IMR-90 (cell line): ENCODE results near the gene SLC9A9. TPM values are rescaled to one million over a fixed set of nuclear protein-coding genes. Genes with fewer than 3 reads are reported as not detected.

ENCODE experiments used
- ATAC-seq: fragments of 200-7000 bp; cut with Tn5 transposase; 2 replicates; pipeline ENCODE4 v1.9.1; 2020; ENCODE audit warnings: low read depth, mild to moderate bottlenecking, moderate library complexity
- BruUV-seq: library from RNA; stranded (reverse); fragments of 400-500 nt; replicated peaks from 2 replicates; lab custom pipeline; 2021; lab: Mats Ljungman, UMichigan
- CTCF ChIA-PET: fragments of 300-600 bp; formaldehyde crosslinking; extraction: SDS; loops from one replicate; lab custom pipeline; 2021; ENCODE audit warnings: antibody characterized with exemption; lab: Yijun Ruan, JAX
- POLR2A ChIA-PET: fragments of 300-600 bp; sonication (Branson Sonifier 250); formaldehyde crosslinking; loops from one replicate; lab custom pipeline; 2022; ENCODE audit warnings: antibody characterized with exemption; ENCODE audit not compliant: unreplicated experiment; lab: Charles Lee
- DNase-seq: peaks from one replicate; pipeline ENCODE4 v3.0.0; 2013
- H2AFZ ChIP-seq: replicated peaks from 2 replicates; pipeline ENCODE3; 2013; ENCODE audit warnings: low read length, mild to moderate bottlenecking; ENCODE audit not compliant: poor library complexity
- H2AK5ac ChIP-seq: 2 replicates; pipeline ENCODE4 v1.6.1; 2013; ENCODE audit warnings: low read depth, low read length, inconsistent platforms
- H2AK9ac ChIP-seq: replicated peaks from 2 replicates; pipeline ENCODE3; 2013; ENCODE audit warnings: mild to moderate bottlenecking, low read depth, low read length, moderate library complexity; ENCODE audit not compliant: poor library complexity
- H2BK120ac ChIP-seq: 2 replicates; pipeline ENCODE4 v1.6.1; 2013; ENCODE audit warnings: low read depth, low read length, inconsistent platforms
- H2BK15ac ChIP-seq: 3 replicates; pipeline ENCODE4 v1.6.1; 2013; ENCODE audit warnings: low read depth, low read length, inconsistent platforms
- H2BK20ac ChIP-seq: 2 replicates; pipeline ENCODE4 v1.6.1; 2013; ENCODE audit warnings: low read depth, mild to moderate bottlenecking, inconsistent platforms, low read length, moderate library complexity
- H2BK5ac ChIP-seq: 2 replicates; pipeline ENCODE4 v1.6.1; 2013; ENCODE audit warnings: mild to moderate bottlenecking, low read depth, low read length, inconsistent platforms; ENCODE audit not compliant: poor library complexity, severe bottlenecking
- H3K14ac ChIP-seq: replicated peaks from 2 replicates; pipeline ENCODE4 v1.6.1; 2013; ENCODE audit warnings: low read depth, low read length, inconsistent platforms
- H3K18ac ChIP-seq: 2 replicates; pipeline ENCODE4 v1.6.1; 2013; ENCODE audit warnings: low read depth, low read length, control low read depth
- H3K23ac ChIP-seq: 2 replicates; pipeline ENCODE4 v1.6.1; 2013; ENCODE audit warnings: low read depth, low read length, inconsistent platforms
- H3K27ac ChIP-seq: 2 replicates; pipeline ENCODE4 v1.5.1; 2013; ENCODE audit warnings: mild to moderate bottlenecking, control low read depth, low read length; ENCODE audit not compliant: insufficient read depth
- H3K27me3 ChIP-seq: 2 replicates; pipeline ENCODE4 v1.6.1; 2013; ENCODE audit warnings: low read length; ENCODE audit not compliant: control insufficient read depth, insufficient read depth
- H3K36me3 ChIP-seq: 2 replicates; pipeline ENCODE4 v1.6.1; 2013; ENCODE audit warnings: low read length, mixed read lengths; ENCODE audit not compliant: control insufficient read depth, insufficient read depth
- H3K4ac ChIP-seq: 2 replicates; pipeline ENCODE4 v1.6.1; 2013; ENCODE audit warnings: low read depth, low read length, inconsistent platforms
- H3K4me1 ChIP-seq: 2 replicates; pipeline ENCODE4 v1.6.1; 2013; ENCODE audit warnings: low read length, mixed read lengths; ENCODE audit not compliant: control insufficient read depth, insufficient read depth
- H3K4me2 ChIP-seq: 2 replicates; pipeline ENCODE4 v1.6.1; 2013; ENCODE audit warnings: low read depth, mild to moderate bottlenecking, control low read depth, low read length, moderate library complexity
- H3K4me3 ChIP-seq: 2 replicates; pipeline ENCODE4 v1.5.1; 2013; ENCODE audit warnings: low read depth, mild to moderate bottlenecking, control low read depth, low read length, moderate library complexity; ENCODE audit not compliant: insufficient read depth
- H3K56ac ChIP-seq: 2 replicates; pipeline ENCODE4 v1.6.1; 2013; ENCODE audit warnings: low read length, inconsistent platforms; ENCODE audit not compliant: insufficient read depth; ENCODE audit errors: extremely low read depth
- H3K79me1 ChIP-seq, 2 experiments: 2 replicates each; pipeline ENCODE4 v1.6.1; 2013; ENCODE audit warnings: low read length in 2 of 2, inconsistent platforms in 1 of 2, low read depth in 1 of 2
- H3K9ac ChIP-seq: 2 replicates; pipeline ENCODE4 v1.6.1; 2013; ENCODE audit warnings: low read depth, low read length, control low read depth
- H3K9me1 ChIP-seq: 2 replicates; pipeline ENCODE4 v1.6.1; 2013; ENCODE audit warnings: low read length, inconsistent platforms; ENCODE audit not compliant: insufficient read depth
- H3K9me3 ChIP-seq: 2 replicates; pipeline ENCODE4 v1.6.1; 2013; ENCODE audit warnings: low read length; ENCODE audit not compliant: control insufficient read depth, insufficient read depth
- H4K20me1 ChIP-seq: 2 replicates; pipeline ENCODE4 v1.6.1; 2013; ENCODE audit warnings: low read length, inconsistent platforms; ENCODE audit not compliant: insufficient read depth
- H4K5ac ChIP-seq: 2 replicates; pipeline ENCODE4 v1.6.1; 2013; ENCODE audit warnings: mild to moderate bottlenecking, low read depth, low read length, control low read depth
- H4K8ac ChIP-seq, 2 experiments: 2 replicates each; pipeline ENCODE4 v1.6.1; 2013; ENCODE audit warnings: low read depth in 2 of 2, low read length in 2 of 2, control low read depth in 1 of 2, inconsistent platforms in 1 of 2
- H4K91ac ChIP-seq: 2 replicates; pipeline ENCODE4 v1.6.1; 2013; ENCODE audit warnings: low read depth, low read length, inconsistent platforms; ENCODE audit not compliant: insufficient read depth
- CHD1 ChIP-seq: IDR thresholded peaks from 2 replicates; pipeline ENCODE4 v1.6.1; 2012; ENCODE audit warnings: low read depth, low read length, improper control_type of control experiment
- FOS ChIP-seq: fragments of 150-350 bp; IDR thresholded peaks from 2 replicates; pipeline ENCODE4 v1.6.1; 2016; ENCODE audit warnings: low read depth, low read length
- MAFK ChIP-seq: IDR thresholded peaks from 2 replicates; pipeline ENCODE4 v1.6.1; 2012; ENCODE audit warnings: low read depth, low read length, improper control_type of control experiment
- MXI1 ChIP-seq: IDR thresholded peaks from 2 replicates; pipeline ENCODE4 v1.6.1; 2012; ENCODE audit warnings: low read depth, mild to moderate bottlenecking, low read length, moderate library complexity, borderline replicate concordance
- RCOR1 ChIP-seq: IDR thresholded peaks from 2 replicates; pipeline ENCODE4 v1.6.1; 2012; ENCODE audit warnings: mild to moderate bottlenecking, low read length, improper control_type of control experiment; ENCODE audit not compliant: insufficient replicate concordance
- WGBS, 2 experiments: methylation state at CpG; one replicate each; pipeline versions ENCODE4 v1.1.5 to v1.1.7; 2013; ENCODE audit warnings: missing lambda C conversion rate in 2 of 2; ENCODE audit not compliant: insufficient read length in 1 of 2; ENCODE audit errors: extremely low coverage in 2 of 2; 5-methylcytosine and 5-hydroxymethylcytosine counted together
- dilution Hi-C: fragments of 300-500 bp; cut with HindIII; formaldehyde crosslinking; loops from one replicate; pipeline ENCODE4 v1.14.3; 2018; ENCODE audit warnings: low sequenced_read_pairs; ENCODE audit not compliant: unreplicated experiment
- in situ Hi-C: fragments of 300-500 bp; cut with MboI; formaldehyde crosslinking; loops from 3 replicates; pipeline ENCODE4 v1.14.3; 2019; ENCODE audit warnings: low sequenced_read_pairs, inconsistent platforms, mixed read lengths
- intact Hi-C: fragments of 100-400 bp; cut with micrococcal nuclease; formaldehyde crosslinking; loops from 2 replicates; pipeline ENCODE4 v1.10.0; 2022
- polyA plus RNA-seq, 3 experiments: library from polyadenylated mRNA; depleted of rRNA; stranded (reverse); fragments of >200 nt; gene quantifications; 2 replicates each; pipeline ENCODE4 v1.2.3, GENCODE V29; 2012; ENCODE audit warnings: low replicate concordance in 1 of 3
- total RNA-seq: library from RNA; depleted of rRNA; stranded (reverse); fragments of >200 nt; gene quantifications from 2 replicates; pipeline ENCODE4 v1.2.3, GENCODE V29; 2012

The SLC9A9 gene
- total and polyA plus RNA-seq, 2 of the 4 experiments (the other 2 are of a cell fraction): 1.4 to 2.3 TPM

GRCh38 chr3:143552851-143553250, 295.4 kb downstream of the SLC9A9 start:
- Histone ChIP-seq H3K9me1 (no peaks in the 10 kb centered on the region), H2AK5ac (no peak overlapping the region), H3K79me1 (no peaks in the 10 kb centered on the region), H3K4ac (no peak overlapping the region), H3K27ac (no peak overlapping the region), H2AK9ac (no peak overlapping the region), H3K27me3 (no peaks in the 10 kb centered on the region), H4K8ac (no peak overlapping the region), H3K4me1 (no peaks in the 10 kb centered on the region), H4K5ac (no peak overlapping the region), H4K20me1 (no peaks in the 10 kb centered on the region), H3K9ac (no peak overlapping the region), H2BK15ac (no peak overlapping the region), H3K14ac (no peak overlapping the region), H4K91ac (no peak overlapping the region), H2BK120ac (no peak overlapping the region), H3K23ac (no peak overlapping the region), H3K4me3 (no peak overlapping the region), H3K9me3 (no peaks in the 10 kb centered on the region), H3K18ac (no peak overlapping the region), H2BK20ac (no peak overlapping the region), H2AFZ (no peak overlapping the region), H3K36me3 (no peaks in the 10 kb centered on the region), H3K56ac (no peak overlapping the region), H3K4me2 (no peak overlapping the region), H2BK5ac (no peak overlapping the region)
- POLR2A ChIA-PET: no interaction called here
- intact Hi-C loops (no loop called here), in situ Hi-C loops (no loop called here), dilution Hi-C loops (no loop called here)
- DNase-seq (no peak), ATAC-seq (no peak)
- WGBS, 2 experiments: 50% methylated on average over 1 of the region's 3 CpGs; no CpG with 5 or more reads in 1 of the 2 experiments
- BruUV-seq: no TSS peak
- TF ChIP-seq RCOR1 (no peak), CHD1 (no peak), MXI1 (no peak), MAFK (no peak), FOS (no peak)
- CTCF ChIA-PET: no interaction called here
